Raji (cell line): ENCODE measurements around the gene RHOU.

ENCODE experiments used
- POLR2A ChIP-seq: IDR thresholded peaks from 2 replicates; pipeline ENCODE4 v1.6.1; 2011; ENCODE audit warnings: low read depth, low read length, control low read depth; ENCODE audit not compliant: insufficient read depth

The RHOU gene

DNA sequence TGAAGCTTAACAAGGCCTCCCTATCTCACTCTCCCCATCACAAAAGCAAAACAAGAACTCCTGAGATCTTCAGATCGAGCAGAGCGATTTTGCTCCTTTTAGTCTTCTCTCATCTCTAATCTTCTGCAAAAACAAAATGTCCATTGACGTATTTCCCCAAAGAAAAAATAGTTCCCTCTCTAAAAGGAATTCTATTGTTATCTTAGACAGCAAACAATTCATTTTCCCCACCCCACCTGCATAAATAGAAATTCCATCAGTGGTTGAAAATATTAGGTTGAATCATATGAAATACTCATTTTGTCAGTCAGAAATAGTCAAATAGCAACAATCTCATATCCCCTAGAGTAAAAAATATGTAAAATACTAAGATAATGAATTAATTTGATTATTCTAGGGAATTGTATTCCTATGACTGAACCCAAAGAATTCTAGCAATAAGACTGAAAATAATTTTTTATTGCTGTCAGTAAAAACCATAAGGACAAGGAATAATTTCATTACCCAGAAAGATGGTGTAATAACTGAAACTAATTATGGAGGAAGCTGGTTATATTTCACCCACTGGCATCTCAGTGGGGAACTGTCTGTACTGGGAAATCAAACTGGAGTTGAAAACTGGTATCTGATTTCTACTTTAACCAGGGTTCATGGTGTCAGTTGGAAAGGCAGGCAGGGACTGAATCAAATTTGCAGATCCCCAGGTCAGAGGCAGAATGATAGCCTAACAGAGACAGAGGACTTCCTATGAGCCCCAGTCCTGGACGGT is 51.3 kb downstream of the RHOU start:
- no peak for TF ChIP-seq POLR2A

DNA sequence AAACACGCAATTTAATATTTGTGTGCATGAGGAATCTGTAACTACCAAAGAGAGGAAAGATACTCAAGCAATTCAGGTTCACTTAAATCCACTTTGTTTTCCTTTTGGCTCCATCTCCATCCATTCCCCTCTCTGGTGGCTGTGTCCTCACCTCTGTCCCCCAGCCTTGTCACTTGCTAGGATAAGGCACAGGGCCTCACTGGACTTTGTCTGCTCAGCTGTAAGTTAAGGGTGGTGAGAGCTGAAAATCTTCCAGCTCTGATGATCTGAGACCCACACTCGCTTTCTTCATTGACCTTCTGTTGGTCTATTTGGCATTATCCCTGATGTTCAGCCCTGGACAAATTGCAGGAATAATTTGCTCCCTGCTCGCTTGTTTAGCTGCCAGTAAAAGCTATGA is 56.5 kb downstream of the RHOU start:
- TF ChIP-seq POLR2A: no peak

DNA sequence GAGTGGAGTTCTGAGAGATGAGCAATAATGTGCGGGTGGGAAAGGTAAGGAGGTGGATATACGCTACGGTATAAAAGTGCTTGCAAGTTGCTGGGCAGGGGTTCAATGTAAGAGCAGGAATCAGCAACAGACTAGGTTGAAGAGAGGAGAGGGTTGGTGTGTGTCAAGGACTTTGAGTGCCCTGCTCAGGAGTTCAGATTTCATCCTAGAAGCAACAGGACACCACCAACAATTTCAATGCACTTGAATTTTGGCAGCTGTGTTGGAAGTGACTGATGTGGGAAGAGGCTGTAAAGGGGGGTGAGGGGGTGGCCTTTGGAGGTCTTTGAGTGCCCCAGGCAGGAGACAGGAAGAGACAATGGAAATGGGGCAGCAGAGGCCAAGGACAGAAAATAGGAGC is 57.3 kb downstream of the RHOU start:
- no peak for TF ChIP-seq POLR2A

DNA sequence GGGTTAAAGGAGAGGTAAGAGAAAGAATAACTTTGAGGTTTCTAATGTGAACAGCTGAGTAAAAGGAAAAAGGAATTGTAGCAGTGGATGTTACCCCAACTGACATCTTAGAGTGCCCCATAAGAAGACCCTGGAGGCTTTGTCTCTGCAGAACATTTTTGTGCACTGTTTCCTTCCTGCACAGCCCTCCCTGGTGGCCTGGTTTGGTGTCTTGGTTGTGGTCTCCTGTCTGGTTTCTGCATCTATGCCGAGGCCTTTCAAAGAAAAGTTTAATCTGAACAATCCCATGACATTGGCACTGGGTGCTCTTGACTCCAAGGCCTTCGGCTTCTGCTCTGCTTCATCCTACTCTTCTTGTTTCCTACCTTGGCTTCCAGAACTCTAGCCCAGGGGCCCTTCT is 57.8 kb downstream of the RHOU start:
- no peak for TF ChIP-seq POLR2A

DNA sequence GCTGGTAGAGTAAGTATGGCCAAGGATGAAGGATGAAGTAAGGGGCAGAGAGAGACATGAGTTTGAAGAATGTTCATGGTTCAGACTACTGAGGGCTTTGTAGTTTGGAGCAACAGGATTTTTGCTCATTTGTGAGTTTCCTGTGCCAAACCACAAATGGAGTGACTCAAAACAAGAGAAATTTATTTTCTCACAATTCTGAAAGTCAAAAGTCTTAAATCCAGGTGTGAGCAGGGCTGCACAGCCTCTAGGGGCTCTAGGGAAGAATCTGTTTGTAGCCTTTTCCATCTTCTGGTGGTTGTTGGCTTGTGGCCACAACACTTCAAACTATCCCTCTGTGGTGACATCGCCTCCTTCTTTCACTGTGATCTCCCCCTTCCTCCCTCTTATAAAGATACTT is 58.9 kb downstream of the RHOU start:
- no peak for TF ChIP-seq POLR2A

DNA sequence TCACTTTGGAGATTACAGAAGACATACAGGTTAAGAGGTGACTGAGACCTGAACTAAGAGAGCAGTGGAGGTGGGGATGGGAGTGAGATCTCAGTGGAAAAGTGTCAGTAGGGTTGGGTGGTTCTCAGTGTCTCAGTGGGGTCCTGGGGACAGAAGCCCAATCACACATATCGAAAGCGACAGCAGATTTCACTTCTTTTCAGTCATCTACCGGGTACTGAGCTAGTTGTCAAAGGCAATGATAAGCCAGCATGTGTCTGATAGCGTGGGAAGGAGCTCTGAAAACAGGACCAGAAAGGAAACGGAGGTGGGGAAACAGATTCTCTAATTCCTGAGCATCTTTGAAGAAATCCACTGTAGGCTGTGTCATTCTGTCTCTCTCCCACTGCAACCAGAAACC is 59.5 kb downstream of the RHOU start:
- no peak for TF ChIP-seq POLR2A

DNA sequence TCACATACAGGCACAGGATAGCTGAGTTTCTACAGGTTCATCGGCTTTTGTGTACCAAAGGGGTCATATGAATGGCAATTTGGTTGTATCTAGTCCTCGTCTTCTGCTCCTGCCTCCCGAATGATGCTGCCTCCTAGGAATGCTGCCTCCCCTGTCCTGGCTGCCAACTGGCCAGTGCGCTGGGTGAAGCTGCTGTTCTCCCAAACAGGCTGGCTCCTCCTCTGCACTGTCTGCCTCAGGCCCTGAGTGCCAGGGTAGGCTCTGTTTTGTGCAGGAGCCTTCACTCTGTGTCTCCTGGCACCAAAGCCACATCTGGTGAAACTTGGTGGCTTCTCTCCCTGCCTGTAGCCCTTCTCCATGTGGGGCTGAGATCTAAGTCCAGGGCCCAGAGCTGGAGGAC is 60.3 kb downstream of the RHOU start:
- TF ChIP-seq POLR2A: no peak
